ENCODE data around the gene BRD9.
"Not testable (repeated sequence)": the region's sequence is repeated elsewhere in the genome, so short reads cannot be mapped to it uniquely, and the experiment has no call there.

- TF ChIP-seq POLR2A, CTCF (IDR thresholded peaks at IDR 0.05): not testable (repeated sequence)
Observed at GRCh38 chr5:878677-879076, 13.9 kb downstream of the BRD9 start.

Measured in right lobe of liver (tissue), 4 donors.